Tibial nerve (tissue), 4 donors: ENCODE results near the gene ISOC2. TPM values are rescaled to one million over a fixed set of nuclear protein-coding genes. Genes with fewer than 3 reads are reported as not detected.
A peak's percentile ranks its signal among the peaks of the same experiment; 100 is the strongest.
"Not testable (repeated sequence)": the region's sequence is repeated elsewhere in the genome, so short reads cannot be mapped to it uniquely, and the experiment has no call there.

Source experiments
- DNase-seq, 2 donors: peaks; one replicate each; pipeline ENCODE4 v3.0.0-alpha.2; 2019; ENCODE audit warnings: low spot score in 2 of 2
- H3K27ac ChIP-seq, 4 donors: fragments of 200-600 bp; sonication (generic) in 3 of 4; one replicate each; pipeline ENCODE4 v1.5.1; 2017 to 2019; ENCODE audit warnings: mild to moderate bottlenecking in 1 of 4
- H3K27me3 ChIP-seq, 2 donors: fragments of 200-600 bp; sonication (generic) in 1 of 2; one replicate each; pipeline versions ENCODE4 v1.5.1 to v1.6.0; 2017 to 2019
- H3K36me3 ChIP-seq, 3 donors: fragments of 200-600 bp; sonication (generic); one replicate each; pipeline ENCODE4 v1.5.1; 2018 to 2019
- H3K4me1 ChIP-seq, 4 donors: fragments of 200-600 bp; sonication (generic) in 3 of 4; one replicate each; pipeline ENCODE4 v1.5.1; 2017 to 2019
- H3K4me3 ChIP-seq, 4 donors: fragments of 200-600 bp; sonication (generic) in 3 of 4; one replicate each; pipeline ENCODE4 v1.5.1; 2017 to 2019; ENCODE audit warnings: mild to moderate bottlenecking in 1 of 4, moderate library complexity in 1 of 4
- H3K9me3 ChIP-seq, 4 donors: fragments of 200-600 bp; sonication (generic) in 3 of 4; one replicate each; pipeline ENCODE4 v1.5.1; 2017 to 2019
- CTCF ChIP-seq, 5 experiments: fragments of 200-600 bp in 3 of 5; fragments of 450-650 bp in 2 of 5; sonication (generic) in 3 of 5; IDR thresholded peaks; one replicate each; pipeline ENCODE4 v1.5.1; 2016 to 2019; ENCODE audit warnings: antibody characterized with exemption in 5 of 5, mild to moderate bottlenecking in 3 of 5, moderate library complexity in 2 of 5
- EP300 ChIP-seq, 2 donors: sonication (generic); formaldehyde crosslinking; IDR thresholded peaks; one replicate each; pipeline ENCODE4 v1.6.1; 2017; ENCODE audit warnings: antibody characterized with exemption in 2 of 2, mild to moderate bottlenecking in 1 of 2
- POLR2A ChIP-seq, 2 donors: fragments of 450-650 bp; IDR thresholded peaks; one replicate each; pipeline ENCODE4 v1.6.1; 2017; ENCODE audit warnings: antibody characterized with exemption in 2 of 2, mild to moderate bottlenecking in 2 of 2, moderate library complexity in 2 of 2
- WGBS, 2 donors: methylation state at CpG; one replicate each; pipeline ENCODE4 v1.1.5; 2018; 5-methylcytosine and 5-hydroxymethylcytosine counted together
- total RNA-seq, 4 donors: library from RNA; depleted of rRNA; stranded (reverse); fragments of >200 nt; gene quantifications; one replicate each; pipeline ENCODE4 v1.1.0, GENCODE V29; 2016

ISOC2 gene
- total RNA-seq, 4 donors from 2014 or later: 38.0 to 80.4 (median 65.9) TPM

- WGBS, 2 donors: 44% methylated on average over 13 of the region's 13 CpGs
- no peaks in the 10 kb centered on the region for H3K36me3 ChIP-seq
- H3K27me3 ChIP-seq: peaks cover 0 to 30% of the 10 kb centered on the region in 2 donors
- H3K4me3 ChIP-seq: no peak overlapping the region
- TF ChIP-seq POLR2A (IDR thresholded peaks at IDR 0.05) (no peak), EP300 (IDR thresholded peaks at IDR 0.05) (peak in 1 of 2 donors; percentile 32)
- peak overlapping the region in 2 of 4 donors; percentile 80 to 88 for H3K27ac ChIP-seq
- no peaks in the 10 kb centered on the region for H3K9me3 ChIP-seq
- H3K4me1 ChIP-seq: peaks cover 0 to 34% (median 11%) of the 10 kb centered on the region in 4 donors
- DNase-seq: no peak
Measured at GRCh38 chr19:55423225-55424005, 38.0 kb downstream of the ISOC2 start.

- Histone ChIP-seq H3K27me3 (peaks cover 0 to 18% of the 10 kb centered on the region in 2 donors), H3K4me1 (peaks cover 0 to 21% (median 4%) of the 10 kb centered on the region in 4 donors)
- H3K36me3 ChIP-seq, DNase-seq, H3K4me3 ChIP-seq, H3K27ac ChIP-seq, H3K9me3 ChIP-seq: not testable (repeated sequence)
- WGBS, 2 donors: 64 to 80% methylated on average over 4 of the region's 4 CpGs
Measured at GRCh38 chr19:55421281-55421680, 40.2 kb downstream of the ISOC2 start.

- DNase-seq: no peak
- peaks cover 0 to 13% of the 10 kb centered on the region in 2 donors for H3K27me3 ChIP-seq
- H3K4me3 ChIP-seq: no peak overlapping the region
- H3K4me1 ChIP-seq: peaks cover 0 to 21% (median 2%) of the 10 kb centered on the region in 4 donors
- H3K36me3 ChIP-seq: no peaks in the 10 kb centered on the region
- TF ChIP-seq EP300 (IDR thresholded peaks at IDR 0.05) (no peak), POLR2A (IDR thresholded peaks at IDR 0.05) (no peak)
- H3K27ac ChIP-seq: peak overlapping the region in 1 of 4 donors; percentile 6
- no peaks in the 10 kb centered on the region for H3K9me3 ChIP-seq
- 61 to 70% methylated on average over 5 of the region's 5 CpGs for WGBS, 2 donors
Measured at GRCh38 chr19:55419624-55420236, 41.7 kb downstream of the ISOC2 start.

- H3K27me3 ChIP-seq: peaks cover 0 to 7% of the 10 kb centered on the region in 2 donors
- H3K9me3 ChIP-seq: no peaks in the 10 kb centered on the region
- no peak for DNase-seq
- no peaks in the 10 kb centered on the region for H3K36me3 ChIP-seq
- H3K4me3 ChIP-seq: no peak overlapping the region
- no peak for TF ChIP-seq POLR2A (IDR thresholded peaks at IDR 0.05)
- no peak for TF ChIP-seq CTCF (IDR thresholded peaks at IDR 0.05)
- no peak for TF ChIP-seq EP300 (IDR thresholded peaks at IDR 0.05)
- peaks cover 0 to 16% (median 0%) of the 10 kb centered on the region in 4 donors for H3K4me1 ChIP-seq
- WGBS, 2 donors: 57 to 61% methylated on average over 4 to 5 of the region's 5 CpGs
- peak overlapping the region in 1 of 4 donors; percentile 6 for H3K27ac ChIP-seq
Measured at GRCh38 chr19:55419103-55419502, 42.3 kb downstream of the ISOC2 start.

- 7 to 21% methylated on average over 7 of the region's 7 CpGs for WGBS, 2 donors
- TF ChIP-seq CTCF (IDR thresholded peaks at IDR 0.05) (peak; percentile 53 to 77 (median 68)), EP300 (IDR thresholded peaks at IDR 0.05) (no peak), POLR2A (IDR thresholded peaks at IDR 0.05) (no peak)
- Histone ChIP-seq H3K27me3 (no peaks in the 10 kb centered on the region), H3K27ac (peak overlapping the region in 2 of 4 donors; percentile 43 to 58), H3K4me1 (peaks cover 0 to 8% (median 0%) of the 10 kb centered on the region in 4 donors), H3K36me3 (no peaks in the 10 kb centered on the region), H3K4me3 (no peak overlapping the region), H3K9me3 (no peaks in the 10 kb centered on the region)
- DNase-seq: peak in 1 of 2 donors; percentile 54
Measured at GRCh38 chr19:55418185-55418584, 43.3 kb downstream of the ISOC2 start.

- Histone ChIP-seq H3K9me3 (no peaks in the 10 kb centered on the region), H3K27me3 (no peaks in the 10 kb centered on the region), H3K4me3 (no peak overlapping the region), H3K36me3 (peaks cover 0 to 7% (median 0%) of the 10 kb centered on the region in 3 donors), H3K27ac (no peak overlapping the region), H3K4me1 (peaks cover 0 to 23% (median 13%) of the 10 kb centered on the region in 4 donors)
- no peak for TF ChIP-seq CTCF (IDR thresholded peaks at IDR 0.05)
- TF ChIP-seq POLR2A (IDR thresholded peaks at IDR 0.05): no peak
- no peak for TF ChIP-seq EP300 (IDR thresholded peaks at IDR 0.05)
- DNase-seq: no peak
- 95 to 96% methylated on average over 2 of the region's 2 CpGs for WGBS, 2 donors
Measured at GRCh38 chr19:55410168-55410567, 51.3 kb downstream of the ISOC2 start.

GRCh38 chr19:55409179-55409578 is 52.3 kb downstream of the ISOC2 start:
- 91 to 97% methylated on average over 8 of the region's 8 CpGs for WGBS, 2 donors
- peaks cover 0 to 23% (median 13%) of the 10 kb centered on the region in 4 donors for H3K4me1 ChIP-seq
- not testable (repeated sequence) for H3K27ac ChIP-seq

More at GRCh38 chr19:55409179-55409578, 52.3 kb downstream of the ISOC2 start:
- H3K27me3 ChIP-seq, H3K4me3 ChIP-seq, DNase-seq, H3K9me3 ChIP-seq: not testable (repeated sequence)
- peaks cover 0 to 14% (median 0%) of the 10 kb centered on the region in 3 donors for H3K36me3 ChIP-seq
